ENCODE measurements around the gene PREB. TPM values are rescaled to one million over a fixed set of nuclear protein-coding genes. Genes with fewer than 3 reads are reported as not detected.

PREB gene
- total and polyA plus RNA-seq, 2 of the 13 experiments (the other 11 are each of a cell fraction or from before 2014, with no cell fraction given), result 112 to 192 TPM

DNA sequence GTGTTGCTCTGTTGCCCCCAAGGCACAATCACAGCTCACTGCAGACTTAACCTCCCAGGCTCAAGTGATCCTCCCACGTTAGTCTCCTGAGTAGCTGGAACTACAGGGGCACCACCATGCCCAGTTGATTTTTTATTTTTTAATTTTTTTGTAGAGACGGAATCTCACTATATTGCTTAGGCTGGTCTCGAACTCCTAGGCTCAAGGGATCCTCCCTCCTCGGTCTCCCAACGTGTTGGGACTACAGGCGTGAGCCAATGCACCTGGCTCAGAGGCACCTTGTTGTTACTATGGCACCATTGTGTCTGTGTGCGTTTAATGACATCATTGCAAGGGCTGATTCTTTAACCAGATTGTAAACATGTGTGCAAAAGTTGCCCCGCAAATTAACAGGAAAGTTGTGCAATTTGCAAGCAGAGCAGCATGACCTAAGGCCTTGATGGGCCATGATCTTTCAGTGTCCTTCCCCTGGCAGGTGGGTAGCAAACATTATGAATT lies 37.0 kb upstream of the PREB start (continued):
- TF ChIP-seq SP5 (CRISPR knock-in tag; IDR thresholded peaks at IDR 0.05; ENCODE audit: borderline replicate concordance, low read depth) (peak; percentile 54; the same call in 1 of the 2 replicates), EEA1 (CRISPR knock-in tag; IDR thresholded peaks at IDR 0.05; ENCODE audit: borderline replicate concordance) (no peak), ZSCAN29 (CRISPR knock-in tag; conservative IDR thresholded peaks at IDR 0.05) (no peak), TAF1 (CRISPR knock-in tag; IDR thresholded peaks at IDR 0.05) (no peak; the same call in 1 of the 2 replicates), SP4 (CRISPR knock-in tag; IDR thresholded peaks at IDR 0.05) (peak; percentile 9; the same call in 1 of the 2 replicates), U2AF1 (optimal IDR thresholded peaks at IDR 0.05; ENCODE audit: low read depth, low read length) (no peak), ZNF883 (CRISPR knock-in tag; IDR thresholded peaks at IDR 0.05; ENCODE audit: not compliant biosample characterization) (no peak), SIN3B (IDR thresholded peaks at IDR 0.05; ENCODE audit: low read length) (no peak), ZNF598 (CRISPR knock-in tag; IDR thresholded peaks at IDR 0.05; ENCODE audit: borderline replicate concordance) (no peak), ZNF792 (CRISPR knock-in tag; IDR thresholded peaks at IDR 0.05) (peak; percentile 81; the same call in 1 of the 2 replicates), ZNF234 (CRISPR knock-in tag; conservative IDR thresholded peaks at IDR 0.05) (no peak), ZFP1 (CRISPR knock-in tag; IDR thresholded peaks at IDR 0.05) (peak; percentile 74; the same call in 1 of the 2 replicates), HDAC1 (CRISPR knock-in tag; IDR thresholded peaks at IDR 0.05) (peak; percentile 88), KDM5B (CRISPR knock-in tag; IDR thresholded peaks at IDR 0.05; ENCODE audit: borderline replicate concordance) (no peak), SOX6 (IDR thresholded peaks at IDR 0.05) (no peak), SOX6 (CRISPR knock-in tag; IDR thresholded peaks at IDR 0.05) (peak; percentile 99), ZNF816 (CRISPR knock-in tag; IDR thresholded peaks at IDR 0.05; ENCODE audit: borderline replicate concordance) (peak; percentile 73; the same call in 1 of the 2 replicates), SRSF4 (IDR thresholded peaks at IDR 0.05; ENCODE audit: low read depth, low read length, poor library complexity, severe bottlenecking) (no peak), ZNF7 (CRISPR knock-in tag; IDR thresholded peaks at IDR 0.05) (no peak; the same call in 1 of the 2 replicates)
- TF ChIP-seq, protein P1, sequence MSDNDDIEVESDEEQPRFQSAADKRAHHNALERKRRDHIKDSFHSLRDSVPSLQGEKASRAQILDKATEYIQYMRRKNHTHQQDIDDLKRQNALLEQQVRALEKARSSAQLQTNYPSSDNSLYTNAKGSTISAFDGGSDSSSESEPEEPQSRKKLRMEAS (IDR thresholded peaks at IDR 0.05), result peak; percentile 78; the same call in 1 of the 2 replicates
- TF ChIP-seq, protein P2, sequence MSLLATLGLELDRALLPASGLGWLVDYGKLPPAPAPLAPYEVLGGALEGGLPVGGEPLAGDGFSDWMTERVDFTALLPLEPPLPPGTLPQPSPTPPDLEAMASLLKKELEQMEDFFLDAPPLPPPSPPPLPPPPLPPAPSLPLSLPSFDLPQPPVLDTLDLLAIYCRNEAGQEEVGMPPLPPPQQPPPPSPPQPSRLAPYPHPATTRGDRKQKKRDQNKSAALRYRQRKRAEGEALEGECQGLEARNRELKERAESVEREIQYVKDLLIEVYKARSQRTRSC (CRISPR knock-in tag; IDR thresholded peaks at IDR 0.05; ENCODE audit: low read depth), result no peak
- TF ChIP-seq, protein P3, sequence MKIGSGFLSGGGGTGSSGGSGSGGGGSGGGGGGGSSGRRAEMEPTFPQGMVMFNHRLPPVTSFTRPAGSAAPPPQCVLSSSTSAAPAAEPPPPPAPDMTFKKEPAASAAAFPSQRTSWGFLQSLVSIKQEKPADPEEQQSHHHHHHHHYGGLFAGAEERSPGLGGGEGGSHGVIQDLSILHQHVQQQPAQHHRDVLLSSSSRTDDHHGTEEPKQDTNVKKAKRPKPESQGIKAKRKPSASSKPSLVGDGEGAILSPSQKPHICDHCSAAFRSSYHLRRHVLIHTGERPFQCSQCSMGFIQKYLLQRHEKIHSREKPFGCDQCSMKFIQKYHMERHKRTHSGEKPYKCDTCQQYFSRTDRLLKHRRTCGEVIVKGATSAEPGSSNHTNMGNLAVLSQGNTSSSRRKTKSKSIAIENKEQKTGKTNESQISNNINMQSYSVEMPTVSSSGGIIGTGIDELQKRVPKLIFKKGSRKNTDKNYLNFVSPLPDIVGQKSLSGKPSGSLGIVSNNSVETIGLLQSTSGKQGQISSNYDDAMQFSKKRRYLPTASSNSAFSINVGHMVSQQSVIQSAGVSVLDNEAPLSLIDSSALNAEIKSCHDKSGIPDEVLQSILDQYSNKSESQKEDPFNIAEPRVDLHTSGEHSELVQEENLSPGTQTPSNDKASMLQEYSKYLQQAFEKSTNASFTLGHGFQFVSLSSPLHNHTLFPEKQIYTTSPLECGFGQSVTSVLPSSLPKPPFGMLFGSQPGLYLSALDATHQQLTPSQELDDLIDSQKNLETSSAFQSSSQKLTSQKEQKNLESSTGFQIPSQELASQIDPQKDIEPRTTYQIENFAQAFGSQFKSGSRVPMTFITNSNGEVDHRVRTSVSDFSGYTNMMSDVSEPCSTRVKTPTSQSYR (CRISPR knock-in tag; IDR thresholded peaks at IDR 0.05; ENCODE audit: borderline replicate concordance), result peak; percentile 57; the same call in 1 of the 2 replicates
- TF ChIP-seq, protein P4, sequence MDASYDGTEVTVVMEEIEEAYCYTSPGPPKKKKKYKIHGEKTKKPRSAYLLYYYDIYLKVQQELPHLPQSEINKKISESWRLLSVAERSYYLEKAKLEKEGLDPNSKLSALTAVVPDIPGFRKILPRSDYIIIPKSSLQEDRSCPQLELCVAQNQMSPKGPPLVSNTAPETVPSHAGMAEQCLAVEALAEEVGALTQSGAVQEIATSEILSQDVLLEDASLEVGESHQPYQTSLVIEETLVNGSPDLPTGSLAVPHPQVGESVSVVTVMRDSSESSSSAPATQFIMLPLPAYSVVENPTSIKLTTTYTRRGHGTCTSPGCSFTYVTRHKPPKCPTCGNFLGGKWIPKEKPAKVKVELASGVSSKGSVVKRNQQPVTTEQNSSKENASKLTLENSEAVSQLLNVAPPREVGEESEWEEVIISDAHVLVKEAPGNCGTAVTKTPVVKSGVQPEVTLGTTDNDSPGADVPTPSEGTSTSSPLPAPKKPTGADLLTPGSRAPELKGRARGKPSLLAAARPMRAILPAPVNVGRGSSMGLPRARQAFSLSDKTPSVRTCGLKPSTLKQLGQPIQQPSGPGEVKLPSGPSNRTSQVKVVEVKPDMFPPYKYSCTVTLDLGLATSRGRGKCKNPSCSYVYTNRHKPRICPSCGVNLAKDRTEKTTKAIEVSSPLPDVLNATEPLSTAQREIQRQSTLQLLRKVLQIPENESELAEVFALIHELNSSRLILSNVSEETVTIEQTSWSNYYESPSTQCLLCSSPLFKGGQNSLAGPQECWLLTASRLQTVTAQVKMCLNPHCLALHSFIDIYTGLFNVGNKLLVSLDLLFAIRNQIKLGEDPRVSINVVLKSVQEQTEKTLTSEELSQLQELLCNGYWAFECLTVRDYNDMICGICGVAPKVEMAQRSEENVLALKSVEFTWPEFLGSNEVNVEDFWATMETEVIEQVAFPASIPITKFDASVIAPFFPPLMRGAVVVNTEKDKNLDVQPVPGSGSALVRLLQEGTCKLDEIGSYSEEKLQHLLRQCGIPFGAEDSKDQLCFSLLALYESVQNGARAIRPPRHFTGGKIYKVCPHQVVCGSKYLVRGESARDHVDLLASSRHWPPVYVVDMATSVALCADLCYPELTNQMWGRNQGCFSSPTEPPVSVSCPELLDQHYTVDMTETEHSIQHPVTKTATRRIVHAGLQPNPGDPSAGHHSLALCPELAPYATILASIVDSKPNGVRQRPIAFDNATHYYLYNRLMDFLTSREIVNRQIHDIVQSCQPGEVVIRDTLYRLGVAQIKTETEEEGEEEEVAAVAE (CRISPR knock-in tag; IDR thresholded peaks at IDR 0.05; ENCODE audit: borderline replicate concordance), result peak; percentile 84; the same call in 1 of the 2 replicates

Measured in HepG2 (cell line).